Astrocyte (in vitro differentiated cells and primary cell): ENCODE measurements around the gene RIPOR3.

ENCODE experiments used
- CTCF ChIP-seq: IDR thresholded peaks from 2 replicates; pipeline ENCODE4 v1.5.1; 2011; ENCODE audit warnings: low read depth, mild to moderate bottlenecking, inconsistent platforms, low read length, moderate library complexity; ENCODE audit not compliant: insufficient read depth
- EZH2 ChIP-seq: IDR thresholded peaks from 2 replicates; pipeline ENCODE4 v1.6.1; 2012; ENCODE audit warnings: mild to moderate bottlenecking, low read length, inconsistent platforms; ENCODE audit not compliant: insufficient read depth

- no peak for TF ChIP-seq CTCF
- no peak for TF ChIP-seq EZH2
Measured at GRCh38 chr20:50545126-50545525, 146.2 kb downstream of the RIPOR3 start.
